Measurements from ENCODE around the gene JPH2. TPM values are rescaled to one million over a fixed set of nuclear protein-coding genes. Genes with fewer than 3 reads are reported as not detected.

Gene JPH2
- total and polyA plus RNA-seq, 3 experiments from 2014 or later = not detected

DNA sequence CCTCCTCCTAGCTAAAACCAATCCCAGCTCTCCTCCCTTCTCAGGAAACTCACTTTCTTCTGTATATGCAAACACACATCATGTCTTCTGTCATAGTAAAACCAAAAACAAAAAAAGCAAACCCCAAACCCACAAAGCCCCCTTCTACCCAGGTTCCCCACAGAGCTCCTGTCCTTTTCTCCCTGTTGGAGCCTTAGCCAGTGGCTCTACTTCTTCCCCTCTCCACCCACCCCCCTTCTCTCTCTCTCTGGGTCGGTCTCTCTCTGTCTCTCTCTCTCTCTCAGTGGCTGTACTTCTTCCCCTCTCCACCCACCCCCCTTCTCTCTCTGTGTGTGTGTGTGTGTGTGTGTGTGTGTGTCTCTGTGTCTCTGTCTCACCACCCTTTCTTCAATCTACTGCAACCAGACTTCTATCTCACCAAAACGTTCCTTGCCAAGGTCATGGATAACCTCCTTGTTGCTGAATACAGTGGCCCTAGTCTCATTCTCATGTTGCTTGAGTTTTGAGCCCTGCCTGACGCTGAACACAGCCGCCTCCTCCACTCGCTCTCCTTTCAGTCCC is 32.3 kb upstream of the JPH2 start:
- H3K4me1 Mint-ChIP-seq = peaks cover 56 to 64% (median 58%) of the 10 kb centered on the region in 3 donors
- H3K27ac Mint-ChIP-seq = peak overlapping the region; percentile 41 to 95 (median 85)
- DNase-seq = peak in 2 of 5 donors; percentile 21 to 44
- ChIA-PET POLR2A (interaction anchor here (0.7 to 1.2 kb wide), 3 partner anchors 9 to 424 kb away, joined by 3 to 11 read pairs (median 3); partner anchors contain the start of genes FITM2 and OSER1), CTCF (interaction anchor here (1.0 to 9.9 kb wide), 8 partner anchors 9 to 391 kb away, joined by 3 to 396 read pairs (median 5); partner anchors contain the start of genes FITM2 and OSER1)
- no peaks in the 10 kb centered on the region for H3K9me3 Mint-ChIP-seq
- peak overlapping the region; percentile 81 to 93 (median 84) for H3K4me3 Mint-ChIP-seq
- Histone ChIP-seq H3K4me3 (ENCODE audit: low read length) (peak overlapping the region; percentile 48), H3K9me3 (ENCODE audit: low read length) (no peaks in the 10 kb centered on the region), H3K36me3 (ENCODE audit: insufficient read depth, low read length) (no peaks in the 10 kb centered on the region), H3K27ac (ENCODE audit: low read depth, low read length) (no peak overlapping the region), H3K27me3 (ENCODE audit: insufficient read depth, low read length, poor library complexity, severe bottlenecking) (no peaks in the 10 kb centered on the region), H3K4me1 (ENCODE audit: insufficient read depth, low read length) (peaks cover 39% of the 10 kb centered on the region)
- no peaks in the 10 kb centered on the region for H3K27me3 Mint-ChIP-seq
- peaks cover 3 to 16% (median 9%) of the 10 kb centered on the region in 3 donors for H3K36me3 Mint-ChIP-seq

DNA sequence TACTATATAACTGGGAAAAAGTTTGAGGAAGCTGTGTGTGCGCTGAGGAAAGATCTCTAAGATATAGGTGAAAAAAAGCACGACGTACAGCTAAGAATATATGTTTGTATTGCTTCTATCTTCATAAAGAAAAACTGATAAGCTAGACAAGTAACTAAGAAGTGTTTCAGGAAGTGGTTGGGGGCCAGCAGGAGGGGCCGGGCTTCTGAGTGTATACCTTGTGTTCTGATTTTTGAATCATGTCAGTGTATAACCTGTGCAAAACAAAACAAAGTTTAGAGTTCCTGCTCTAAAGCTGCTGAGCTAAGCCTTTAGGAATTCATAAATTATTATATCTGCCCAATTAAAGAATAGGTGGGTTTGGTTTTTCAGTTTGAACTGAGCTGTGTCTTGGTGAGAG is 31.5 kb upstream of the JPH2 start:
- Mint-ChIP-seq H3K4me1 (peaks cover 56 to 64% (median 56%) of the 10 kb centered on the region in 3 donors), H3K9me3 (no peaks in the 10 kb centered on the region), H3K27ac (peak overlapping the region; percentile 58 to 95 (median 85)), H3K4me3 (peak overlapping the region; percentile 81 to 93 (median 84)), H3K27me3 (no peaks in the 10 kb centered on the region), H3K36me3 (peaks cover 3 to 16% (median 9%) of the 10 kb centered on the region in 3 donors)
- H3K9me3 ChIP-seq (ENCODE audit: low read length) = no peaks in the 10 kb centered on the region
- H3K27me3 ChIP-seq (ENCODE audit: insufficient read depth, low read length, poor library complexity, severe bottlenecking) = no peaks in the 10 kb centered on the region
- no peaks in the 10 kb centered on the region for H3K36me3 ChIP-seq (ENCODE audit: insufficient read depth, low read length)
- DNase-seq = peak; percentile 25 to 72 (median 36)
- H3K4me1 ChIP-seq (ENCODE audit: insufficient read depth, low read length) = peaks cover 39% of the 10 kb centered on the region
- H3K27ac ChIP-seq (ENCODE audit: low read depth, low read length) = peak overlapping the region; percentile 36
- ChIA-PET CTCF (interaction anchor here (0.6 to 9.9 kb wide), 13 partner anchors 8 to 391 kb away, joined by 3 to 396 read pairs (median 5); partner anchors contain the start of genes FITM2 and OSER1), POLR2A (interaction anchor here (0.7 to 1.2 kb wide), 3 partner anchors 8 to 424 kb away, joined by 3 to 11 read pairs (median 3); partner anchors contain the start of genes FITM2 and OSER1)
- peak overlapping the region; percentile 48 for H3K4me3 ChIP-seq (ENCODE audit: low read length)

DNA sequence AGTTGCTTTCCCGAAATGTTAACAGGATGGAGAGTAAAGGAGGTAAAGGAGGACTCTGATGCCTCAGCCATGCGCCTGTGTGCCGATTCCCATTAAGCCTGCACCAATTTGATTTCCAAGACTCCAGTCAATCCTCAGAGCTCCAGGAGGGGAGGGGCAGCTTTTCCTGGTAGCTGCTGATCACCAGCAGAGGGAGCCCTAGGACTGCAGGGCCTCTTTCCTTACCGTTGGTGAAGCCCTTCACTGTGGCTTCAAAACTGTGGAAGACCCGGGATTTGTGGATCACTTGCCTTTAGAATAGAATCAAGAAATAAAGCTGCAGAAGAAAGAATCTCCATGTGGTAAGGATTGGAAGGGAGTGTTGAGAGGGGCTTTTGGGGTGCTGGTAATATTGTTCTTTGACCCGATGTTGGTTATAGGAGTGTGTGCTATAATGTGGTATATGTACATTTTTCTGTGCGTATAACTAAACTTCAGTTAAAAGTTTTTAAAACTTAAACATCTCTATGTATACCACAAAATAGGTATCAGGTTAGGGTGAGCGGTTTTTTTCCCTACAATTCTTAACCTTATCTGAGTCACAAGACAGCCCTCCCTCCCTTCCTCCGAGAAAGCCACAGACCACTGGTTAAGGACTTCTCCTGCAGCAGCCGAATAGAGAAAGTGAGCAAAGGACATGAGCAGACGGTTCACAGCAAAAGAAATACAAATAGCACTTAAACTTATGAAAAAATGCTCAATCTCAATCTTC is 30.5 kb upstream of the JPH2 start:
- Mint-ChIP-seq H3K4me3 (peak overlapping the region; percentile 81 to 93 (median 84)), H3K4me1 (peaks cover 53 to 65% (median 63%) of the 10 kb centered on the region in 3 donors), H3K27me3 (no peaks in the 10 kb centered on the region), H3K36me3 (peaks cover 3 to 16% (median 9%) of the 10 kb centered on the region in 3 donors), H3K27ac (peak overlapping the region; percentile 83 to 95 (median 89)), H3K9me3 (no peaks in the 10 kb centered on the region)
- Histone ChIP-seq H3K36me3 (ENCODE audit: insufficient read depth, low read length) (no peaks in the 10 kb centered on the region), H3K4me1 (ENCODE audit: insufficient read depth, low read length) (peaks cover 47% of the 10 kb centered on the region), H3K4me3 (ENCODE audit: low read length) (peak overlapping the region; percentile 48), H3K27ac (ENCODE audit: low read depth, low read length) (peak overlapping the region; percentile 36), H3K9me3 (ENCODE audit: low read length) (no peaks in the 10 kb centered on the region), H3K27me3 (ENCODE audit: insufficient read depth, low read length, poor library complexity, severe bottlenecking) (no peaks in the 10 kb centered on the region)
- CTCF ChIA-PET = interaction anchor here (0.8 to 9.9 kb wide), 23 partner anchors 7 to 466 kb away, joined by 3 to 396 read pairs (median 5); partner anchors contain the start of genes FITM2 and OSER1
- POLR2A ChIA-PET = interaction anchor here (0.5 to 1.2 kb wide), 4 partner anchors 93 to 393 kb away, joined by 4 to 11 read pairs (median 6); partner anchors contain the start of gene FITM2
- DNase-seq = peak; percentile 59 to 79 (median 70)

DNA sequence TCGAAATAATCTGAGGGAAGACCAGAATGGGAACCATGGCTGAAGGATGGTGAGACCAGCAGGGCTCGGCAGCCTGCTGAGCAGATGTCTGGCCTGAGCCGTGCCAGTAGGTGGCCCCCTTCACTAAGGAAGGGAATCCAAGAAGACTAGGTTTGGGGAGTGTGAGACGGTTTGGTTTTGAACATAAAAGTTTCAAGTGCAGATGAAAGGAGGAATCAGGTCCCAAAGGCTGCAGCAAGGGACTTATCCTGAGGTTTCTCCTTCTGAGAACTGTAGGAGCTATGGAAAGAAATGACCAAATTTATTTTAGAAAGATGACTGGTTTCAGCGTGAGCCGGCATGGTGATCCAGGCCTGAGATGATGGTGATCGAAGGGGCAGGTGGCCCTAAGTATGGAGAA is 28.1 kb upstream of the JPH2 start:
- peak; percentile 57 to 85 (median 67) for DNase-seq
- H3K27ac ChIP-seq (ENCODE audit: low read depth, low read length) = no peak overlapping the region
- H3K9me3 ChIP-seq (ENCODE audit: low read length) = no peaks in the 10 kb centered on the region
- H3K36me3 Mint-ChIP-seq = peaks cover 3 to 26% (median 9%) of the 10 kb centered on the region in 3 donors
- POLR2A ChIA-PET = interaction anchor here (1.3 kb wide), 1 partner anchor 96 kb away, joined by 5 read pairs; the partner anchor contains the start of gene FITM2
- peak overlapping the region in 7 of 8 donors; percentile 73 to 92 (median 88) for H3K27ac Mint-ChIP-seq
- H3K4me3 ChIP-seq (ENCODE audit: low read length) = no peak overlapping the region
- H3K4me1 Mint-ChIP-seq = peaks cover 57 to 68% (median 66%) of the 10 kb centered on the region in 3 donors
- no peaks in the 10 kb centered on the region for H3K27me3 Mint-ChIP-seq
- peaks cover 57% of the 10 kb centered on the region for H3K4me1 ChIP-seq (ENCODE audit: insufficient read depth, low read length)
- H3K36me3 ChIP-seq (ENCODE audit: insufficient read depth, low read length) = no peaks in the 10 kb centered on the region
- no peaks in the 10 kb centered on the region for H3K9me3 Mint-ChIP-seq
- H3K4me3 Mint-ChIP-seq = peak overlapping the region in 1 of 7 donors; percentile 76
- H3K27me3 ChIP-seq (ENCODE audit: insufficient read depth, low read length, poor library complexity, severe bottlenecking) = no peaks in the 10 kb centered on the region
- CTCF ChIA-PET = interaction anchor here (0.8 to 9.9 kb wide), 13 partner anchors 10 to 395 kb away, joined by 3 to 396 read pairs (median 5); partner anchors contain the start of gene FITM2

DNA sequence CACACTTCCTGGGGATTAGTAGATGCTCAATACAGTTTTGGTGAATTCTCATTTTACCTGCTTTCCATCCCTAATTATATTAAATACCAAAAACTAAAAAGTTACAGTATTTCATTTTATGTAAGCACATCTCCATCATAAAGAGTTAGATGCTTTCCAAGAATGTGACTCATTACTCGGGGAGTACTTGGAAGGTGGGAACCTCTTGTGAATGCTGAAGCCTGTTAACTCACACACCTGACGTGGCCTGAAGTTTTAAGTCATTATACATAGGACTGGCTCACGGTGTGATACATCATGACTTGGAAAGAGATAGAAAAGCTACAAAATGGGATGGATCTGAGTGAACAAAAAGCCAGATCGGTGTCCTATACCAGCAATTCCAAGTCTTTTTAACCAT is 25.8 kb upstream of the JPH2 start:
- no peaks in the 10 kb centered on the region for H3K27me3 Mint-ChIP-seq
- H3K36me3 Mint-ChIP-seq = peaks cover 3 to 32% (median 9%) of the 10 kb centered on the region in 3 donors
- no peak for DNase-seq
- no peak overlapping the region for H3K4me3 ChIP-seq (ENCODE audit: low read length)
- H3K27me3 ChIP-seq (ENCODE audit: insufficient read depth, low read length, poor library complexity, severe bottlenecking) = no peaks in the 10 kb centered on the region
- peak overlapping the region in 1 of 7 donors; percentile 93 for H3K4me3 Mint-ChIP-seq
- no peak overlapping the region for H3K27ac ChIP-seq (ENCODE audit: low read depth, low read length)
- H3K36me3 ChIP-seq (ENCODE audit: insufficient read depth, low read length) = no peaks in the 10 kb centered on the region
- peaks cover 55% of the 10 kb centered on the region for H3K4me1 ChIP-seq (ENCODE audit: insufficient read depth, low read length)
- peaks cover 57 to 68% (median 66%) of the 10 kb centered on the region in 3 donors for H3K4me1 Mint-ChIP-seq
- H3K9me3 ChIP-seq (ENCODE audit: low read length) = no peaks in the 10 kb centered on the region
- peak overlapping the region in 6 of 8 donors; percentile 9 to 100 (median 96) for H3K27ac Mint-ChIP-seq
- ChIA-PET POLR2A (interaction anchor here (1.1 to 1.6 kb wide), 2 partner anchors 11 to 98 kb away, joined by 3 to 5 read pairs; partner anchors contain the start of gene FITM2), CTCF (interaction anchor here (2.0 to 9.9 kb wide), 2 partner anchors 99 to 172 kb away, joined by 4 to 396 read pairs; partner anchors contain the start of gene FITM2)
- no peaks in the 10 kb centered on the region for H3K9me3 Mint-ChIP-seq

DNA sequence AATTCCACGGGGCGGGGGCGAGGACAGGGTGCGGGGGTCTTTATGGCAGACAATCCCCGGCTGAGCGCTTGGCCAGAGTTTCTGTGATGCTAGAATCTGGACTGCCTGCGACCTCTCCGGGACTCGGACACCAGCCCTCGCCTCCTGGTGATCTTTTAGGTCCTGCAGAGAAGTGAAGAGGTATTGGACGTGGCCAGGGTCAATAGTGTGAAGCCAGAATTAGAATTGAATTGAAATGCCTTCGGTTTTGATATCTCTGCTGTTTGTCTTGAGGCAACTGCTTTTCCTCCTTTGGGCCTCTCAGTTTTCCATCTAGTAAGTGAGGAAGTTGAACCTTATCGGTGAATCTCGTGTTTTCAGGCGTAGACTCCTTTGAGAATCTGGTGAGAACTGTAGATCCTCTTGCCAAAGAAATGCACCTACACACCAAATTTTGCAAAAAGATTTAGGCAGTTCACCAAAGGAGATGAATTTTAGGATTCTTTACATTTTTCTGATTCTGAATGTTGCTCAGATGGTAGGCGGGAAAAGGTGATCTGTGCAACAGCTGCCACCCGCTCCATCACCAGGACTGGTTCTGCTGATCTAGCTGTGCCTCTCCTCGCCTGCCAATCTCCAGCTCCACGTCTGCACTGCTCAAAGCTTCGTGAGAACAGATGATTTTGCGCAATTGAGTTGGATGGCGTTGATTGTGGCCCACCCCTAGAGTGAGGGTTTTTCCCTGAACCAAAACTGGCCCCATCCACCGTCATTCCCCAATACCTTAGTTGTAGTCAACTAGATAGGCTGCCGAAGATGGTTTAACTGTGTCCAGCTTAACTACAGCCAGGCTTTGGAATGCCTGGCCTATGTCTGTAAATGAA is 24.4 kb upstream of the JPH2 start:
- peak overlapping the region; percentile 87 to 99 (median 93) for H3K4me3 Mint-ChIP-seq
- CTCF ChIA-PET = interaction anchor here (2.0 to 9.9 kb wide), 2 partner anchors 101 to 173 kb away, joined by 4 to 396 read pairs; partner anchors contain the start of gene FITM2
- no peaks in the 10 kb centered on the region for H3K9me3 ChIP-seq (ENCODE audit: low read length)
- H3K4me1 ChIP-seq (ENCODE audit: insufficient read depth, low read length) = peaks cover 52% of the 10 kb centered on the region
- H3K4me1 Mint-ChIP-seq = peaks cover 55 to 72% (median 70%) of the 10 kb centered on the region in 3 donors
- DNase-seq = peak in 1 of 5 donors; percentile 7
- peak overlapping the region; percentile 96 for H3K4me3 ChIP-seq (ENCODE audit: low read length)
- peak overlapping the region; percentile 96 for H3K27ac ChIP-seq (ENCODE audit: low read depth, low read length)
- no peaks in the 10 kb centered on the region for H3K27me3 ChIP-seq (ENCODE audit: insufficient read depth, low read length, poor library complexity, severe bottlenecking)
- H3K36me3 ChIP-seq (ENCODE audit: insufficient read depth, low read length) = no peaks in the 10 kb centered on the region
- peaks cover 4 to 37% (median 9%) of the 10 kb centered on the region in 3 donors for H3K36me3 Mint-ChIP-seq
- no peaks in the 10 kb centered on the region for H3K9me3 Mint-ChIP-seq
- peak overlapping the region; percentile 91 to 100 (median 98) for H3K27ac Mint-ChIP-seq
- POLR2A ChIA-PET = interaction anchor here (1.1 to 1.6 kb wide), 2 partner anchors 9 to 99 kb away, joined by 3 to 5 read pairs; partner anchors contain the start of gene FITM2
- H3K27me3 Mint-ChIP-seq = no peaks in the 10 kb centered on the region

Measured in CD8-positive, alpha-beta memory T cell (primary cell).